Naive thymus-derived CD8-positive, alpha-beta T cell (primary cell): ENCODE measurements around the gene GRAMD1C. TPM values are rescaled to one million over a fixed set of nuclear protein-coding genes. Genes with fewer than 3 reads are reported as not detected.

Experiments
- ATAC-seq, 2 donors: fragments of 150-1000 bp; cut with Tn5 transposase in 1 of 2; sonication (Bioruptor Pico), chemical (Tn5 transposase) in 1 of 2; 1 replicate in 1 of 2; 2 replicates in 1 of 2; pipeline ENCODE4 v1.10.0; 2021; ENCODE audit warnings: mild to moderate bottlenecking in 2 of 2, moderate library complexity in 2 of 2
- POLR2A ChIA-PET: fragments of 350-600 bp; sonication (Branson Sonifier 250); formaldehyde crosslinking; loops from one replicate; lab custom pipeline; 2021; ENCODE audit warnings: antibody characterized with exemption; lab: Charles Lee
- DNase-seq, 10 donors: peaks; one replicate each; pipeline versions ENCODE4 v3.0.0 to v3.0.0-alpha.2; 2020 to 2022
- H3K27ac Mint-ChIP-seq, 10 donors: one replicate each; pipeline ENCODE4 v1.8.0; 2020 to 2022; ENCODE audit warnings: mild to moderate bottlenecking in 10 of 10, mixed read lengths in 10 of 10, moderate library complexity in 4 of 10, inconsistent platforms in 1 of 10
- H3K27me3 Mint-ChIP-seq, 5 donors: one replicate each; pipeline ENCODE4 v1.8.0; 2021 to 2022; ENCODE audit warnings: mixed read lengths in 5 of 5
- H3K36me3 Mint-ChIP-seq, 3 donors: one replicate each; pipeline ENCODE4 v1.8.0; 2020 to 2022; ENCODE audit warnings: mixed read lengths in 3 of 3, mild to moderate bottlenecking in 2 of 3, inconsistent platforms in 1 of 3
- H3K4me1 Mint-ChIP-seq, 4 donors: one replicate each; pipeline ENCODE4 v1.8.0; 2021 to 2022; ENCODE audit warnings: mixed read lengths in 4 of 4
- H3K4me3 Mint-ChIP-seq, 10 donors: one replicate each; pipeline ENCODE4 v1.8.0; 2020 to 2022; ENCODE audit warnings: mild to moderate bottlenecking in 10 of 10, mixed read lengths in 10 of 10, moderate library complexity in 6 of 10, inconsistent platforms in 1 of 10
- H3K9me3 Mint-ChIP-seq, 9 donors: one replicate each; pipeline ENCODE4 v1.8.0; 2020 to 2022; ENCODE audit warnings: mixed read lengths in 9 of 9, mild to moderate bottlenecking in 3 of 9, inconsistent platforms in 1 of 9, moderate library complexity in 1 of 9
- polyA plus RNA-seq, 3 donors: library from polyadenylated mRNA; unstranded; fragments of 300-500 nt; fragmentation: Illumina TruSeq; gene quantifications; one replicate each; pipeline ENCODE4 v1.2.3, GENCODE V29; 2021
- total RNA-seq, 8 experiments: library from RNA in 2 of 8; stranded (reverse) in 2 of 8; gene quantifications; one replicate each; pipeline ENCODE4 v1.2.3 and lab custom pipeline; 2021 to 2026

GRAMD1C gene
- total and polyA plus RNA-seq, 5 experiments from 2014 or later = 0.37 to 2.1 (median 0.60) TPM; not detected in 1

DNA sequence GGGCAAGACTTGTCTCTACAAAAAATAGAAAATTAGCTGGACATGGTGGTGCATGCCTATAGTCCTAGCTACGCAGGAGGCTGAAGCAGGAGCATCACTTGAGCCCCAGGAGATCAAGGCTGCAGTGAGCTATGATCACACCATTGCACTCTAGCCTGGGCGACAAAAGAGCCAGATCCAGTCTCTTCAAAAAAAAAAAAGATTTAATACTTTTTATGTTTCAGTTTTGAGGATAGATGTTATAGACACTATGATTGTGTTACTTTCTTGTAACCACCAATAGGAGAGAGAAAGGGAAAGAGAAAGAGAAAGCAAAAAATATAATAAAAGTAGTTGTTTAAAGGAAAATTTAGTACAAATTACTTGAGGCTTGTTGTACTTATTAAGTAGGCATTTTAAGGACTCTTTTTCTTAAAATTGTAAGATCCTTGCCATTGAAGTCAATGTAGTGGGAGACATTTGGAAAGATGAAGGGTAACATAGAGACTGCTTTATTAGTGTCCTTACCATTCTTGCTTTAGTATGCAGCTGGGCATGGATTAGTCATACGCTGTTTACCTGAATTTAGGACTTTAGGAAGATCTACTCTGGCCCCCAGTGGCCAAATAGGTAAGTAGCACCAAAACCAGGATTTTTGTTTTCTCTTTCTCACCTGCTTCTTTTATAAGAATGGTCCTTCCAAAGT lies 74.1 kb downstream of the GRAMD1C start:
- H3K27me3 Mint-ChIP-seq = no peaks in the 10 kb centered on the region
- no peaks in the 10 kb centered on the region for H3K9me3 Mint-ChIP-seq
- peak overlapping the region in 7 of 10 donors; percentile 14 to 73 (median 28) for H3K27ac Mint-ChIP-seq
- H3K36me3 Mint-ChIP-seq = no peaks in the 10 kb centered on the region
- H3K4me3 Mint-ChIP-seq = peak overlapping the region in 8 of 10 donors; percentile 10 to 74 (median 40)
- peaks cover 0 to 7% (median 3%) of the 10 kb centered on the region in 4 donors for H3K4me1 Mint-ChIP-seq
- ATAC-seq = peak; percentile 83 to 97
- POLR2A ChIA-PET = no interaction called here
- peak in 6 of 10 donors; percentile 4 to 52 (median 30) for DNase-seq

DNA sequence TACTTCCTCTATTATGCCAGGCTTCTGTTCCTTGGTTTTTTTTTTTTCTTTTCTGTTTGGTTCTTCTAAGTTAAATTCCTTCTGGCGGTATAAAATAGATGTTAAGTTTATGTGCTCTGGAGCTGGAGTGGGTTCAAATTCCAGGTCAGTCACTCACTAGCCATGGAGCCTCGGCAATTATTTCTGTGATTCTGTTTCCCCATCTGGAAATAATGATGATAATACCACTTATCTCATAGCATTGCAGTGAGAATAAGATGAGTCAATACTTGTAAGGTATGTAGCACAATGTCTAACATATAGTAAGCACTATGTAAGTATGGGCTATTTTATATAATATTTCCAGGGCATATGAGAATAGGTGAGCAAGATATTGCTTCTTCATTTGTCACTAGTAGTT lies 76.1 kb downstream of the GRAMD1C start:
- DNase-seq = no peak
- ATAC-seq = no peak
- Mint-ChIP-seq H3K9me3 (no peaks in the 10 kb centered on the region), H3K36me3 (no peaks in the 10 kb centered on the region), H3K27ac (no peak overlapping the region), H3K4me3 (no peak overlapping the region), H3K4me1 (peaks cover 0 to 7% (median 3%) of the 10 kb centered on the region in 4 donors), H3K27me3 (no peaks in the 10 kb centered on the region)
- POLR2A ChIA-PET = no interaction called here

DNA sequence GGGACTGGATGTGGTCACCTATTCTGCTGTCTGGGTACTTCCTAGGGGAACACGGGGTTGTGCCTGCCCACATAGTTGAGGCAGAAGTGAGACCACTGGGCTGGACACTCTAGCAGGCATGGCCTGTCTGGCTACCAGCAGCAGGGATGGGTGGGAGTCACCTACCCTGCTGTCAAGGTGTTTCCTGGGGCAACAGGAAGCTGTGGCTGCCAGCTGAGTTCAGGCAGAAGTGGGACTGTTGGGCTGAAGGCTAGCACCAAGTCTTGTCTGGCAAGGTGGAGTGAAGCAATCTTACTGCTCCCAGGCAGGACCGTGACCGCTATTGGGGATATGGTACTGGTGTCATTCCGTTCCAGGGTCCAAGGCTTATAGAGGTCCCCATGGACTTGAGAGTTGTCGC lies 89.0 kb downstream of the GRAMD1C start:
- Mint-ChIP-seq H3K27me3 (peaks cover 4 to 24% (median 11%) of the 10 kb centered on the region in 5 donors), H3K4me1 (peaks cover 0 to 6% (median 3%) of the 10 kb centered on the region in 4 donors), H3K9me3 (peaks cover 14 to 33% (median 24%) of the 10 kb centered on the region in 9 donors), H3K27ac (no peak overlapping the region), H3K4me3 (no peak overlapping the region), H3K36me3 (peaks cover 5 to 21% (median 16%) of the 10 kb centered on the region in 3 donors)
- ATAC-seq (peak in 1 of 2 donors; percentile 25), DNase-seq (no peak)
- POLR2A ChIA-PET = no interaction called here

- POLR2A ChIA-PET = no interaction called here
- Mint-ChIP-seq H3K27me3 (peaks cover 5 to 28% (median 16%) of the 10 kb centered on the region in 5 donors), H3K36me3 (no peaks in the 10 kb centered on the region), H3K4me1 (peaks cover 6 to 19% (median 9%) of the 10 kb centered on the region in 4 donors), H3K4me3 (peak overlapping the region; percentile 68 to 92 (median 87)), H3K27ac (peak overlapping the region in 6 of 10 donors; percentile 29 to 92 (median 68)), H3K9me3 (no peaks in the 10 kb centered on the region)
- ATAC-seq (no peak), DNase-seq (no peak)
Measured at GRCh38 chr3:113946831-113947230, 108.2 kb downstream of the GRAMD1C start.

DNA sequence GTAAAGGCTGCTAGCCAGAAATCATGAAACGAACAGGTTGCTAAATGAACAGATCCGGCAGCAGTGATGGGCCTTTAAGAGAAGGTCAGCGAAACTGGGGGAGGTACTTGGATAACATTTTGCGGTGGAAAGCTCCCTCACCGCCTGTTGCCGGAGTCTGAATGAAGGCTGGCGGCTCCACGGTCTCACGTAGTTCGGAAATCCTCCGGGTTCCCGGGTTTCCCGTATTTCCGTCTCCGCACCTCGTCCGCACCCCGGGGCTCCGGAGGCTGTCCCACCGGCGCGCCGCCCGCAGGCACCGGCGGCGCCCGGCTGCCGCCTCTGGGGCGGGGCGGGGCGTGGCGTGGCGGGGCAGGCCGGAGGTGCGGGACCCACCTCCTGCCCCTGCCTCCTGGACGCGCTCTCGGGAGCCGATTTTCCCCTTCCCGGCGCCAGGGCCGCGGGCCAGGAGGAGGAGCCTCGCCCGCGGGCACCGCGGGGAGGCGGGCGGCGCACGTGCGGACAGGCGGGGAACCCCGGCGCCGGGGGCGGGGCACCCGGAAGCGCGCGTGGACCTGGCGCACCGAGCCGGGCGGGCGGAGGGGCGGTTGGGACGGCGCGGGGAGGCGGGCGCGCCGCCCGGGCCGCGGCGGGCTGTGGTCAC lies 108.9 kb downstream of the GRAMD1C start, which contains the start of gene ZDHHC23:
Gene ZDHHC23, plus strand, starts transcription at position 642 of the 643 bp plus-strand sequence. CDS start 790 bp downstream, outside the sequence.
- no peaks in the 10 kb centered on the region for H3K36me3 Mint-ChIP-seq
- peaks cover 5 to 24% (median 16%) of the 10 kb centered on the region in 5 donors for H3K27me3 Mint-ChIP-seq
- H3K4me1 Mint-ChIP-seq = peaks cover 6 to 19% (median 9%) of the 10 kb centered on the region in 4 donors
- ATAC-seq = peak; percentile 86 to 88
- H3K4me3 Mint-ChIP-seq = peak within 1 kb of the TSS; percentile 70 to 92 (median 87)
- peak; percentile 31 to 76 (median 70) for DNase-seq
- no peaks in the 10 kb centered on the region for H3K9me3 Mint-ChIP-seq
- peak within 1 kb of the TSS in 9 of 10 donors; percentile 7 to 92 (median 71) for H3K27ac Mint-ChIP-seq
- POLR2A ChIA-PET = no interaction called here

DNA sequence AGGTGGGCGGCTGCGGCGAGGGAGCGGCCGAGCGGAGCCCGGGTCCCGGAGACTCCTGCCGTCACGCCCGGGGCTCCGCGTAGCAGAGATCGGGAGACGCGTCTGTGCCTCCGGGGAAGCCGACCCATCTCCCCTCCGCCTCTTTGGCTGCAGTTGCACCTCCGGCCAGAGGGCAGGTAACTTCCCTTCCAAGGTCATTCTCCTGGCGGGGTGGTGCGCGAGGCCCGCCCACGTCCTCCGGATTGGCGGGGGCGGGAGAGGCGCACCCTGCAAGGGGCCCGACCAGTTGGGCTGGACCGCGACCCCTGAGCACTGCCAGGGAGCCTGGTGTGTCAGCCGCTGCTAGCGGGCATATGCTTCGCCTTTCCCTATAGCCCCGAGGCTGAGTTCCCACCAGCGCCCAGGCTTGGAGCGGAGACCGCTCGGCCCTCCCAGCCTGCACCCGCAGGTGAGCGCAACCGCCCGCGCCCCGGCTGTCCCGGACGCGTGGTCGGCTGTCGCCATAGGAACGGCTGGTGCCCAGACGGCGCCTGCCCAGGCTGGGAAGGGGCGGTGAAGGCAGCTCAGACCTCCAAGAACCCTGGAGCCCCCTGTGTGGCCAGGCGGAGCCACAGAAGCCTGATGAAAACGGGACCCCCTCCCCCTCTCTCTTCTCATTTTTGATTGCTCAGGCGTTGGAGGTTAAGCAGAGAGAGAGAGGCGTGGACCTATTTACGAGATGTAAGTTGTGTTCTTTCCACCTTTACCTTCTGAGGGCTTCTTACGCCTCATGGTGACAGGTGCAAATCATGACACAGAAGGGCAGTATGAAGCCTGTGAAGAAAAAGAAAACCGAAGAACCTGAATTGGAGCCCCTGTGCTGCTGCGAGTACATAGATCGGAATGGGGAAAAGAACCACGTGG lies 109.7 kb downstream of the GRAMD1C start:
- Mint-ChIP-seq H3K36me3 (no peaks in the 10 kb centered on the region), H3K9me3 (no peaks in the 10 kb centered on the region), H3K4me1 (peaks cover 7 to 20% (median 11%) of the 10 kb centered on the region in 4 donors), H3K27me3 (peaks cover 5 to 16% (median 10%) of the 10 kb centered on the region in 5 donors), H3K4me3 (peak overlapping the region; percentile 64 to 87 (median 73)), H3K27ac (peak overlapping the region in 5 of 10 donors; percentile 7 to 78 (median 57))
- POLR2A ChIA-PET = no interaction called here
- ATAC-seq (peak; percentile 35 to 51), DNase-seq (peak in 7 of 10 donors; percentile 7 to 38 (median 28))

- H3K9me3 Mint-ChIP-seq = no peaks in the 10 kb centered on the region
- ATAC-seq = no peak
- H3K4me3 Mint-ChIP-seq = no peak overlapping the region
- no peak overlapping the region for H3K27ac Mint-ChIP-seq
- H3K27me3 Mint-ChIP-seq = peaks cover 0 to 9% (median 2%) of the 10 kb centered on the region in 5 donors
- POLR2A ChIA-PET = no interaction called here
- peaks cover 0 to 7% (median 0%) of the 10 kb centered on the region in 3 donors for H3K36me3 Mint-ChIP-seq
- DNase-seq = no peak
- H3K4me1 Mint-ChIP-seq = peaks cover 9 to 21% (median 19%) of the 10 kb centered on the region in 4 donors
Measured at GRCh38 chr3:113952921-113953320, 114.3 kb downstream of the GRAMD1C start.

- peaks cover 0 to 13% (median 0%) of the 10 kb centered on the region in 3 donors for H3K36me3 Mint-ChIP-seq
- POLR2A ChIA-PET = no interaction called here
- H3K4me1 Mint-ChIP-seq = peaks cover 8 to 19% (median 16%) of the 10 kb centered on the region in 4 donors
- H3K27ac Mint-ChIP-seq = peak overlapping the region in 1 of 10 donors; percentile 73
- no peak for ATAC-seq
- H3K27me3 Mint-ChIP-seq = peaks cover 0 to 9% (median 2%) of the 10 kb centered on the region in 5 donors
- peak overlapping the region in 1 of 10 donors; percentile 49 for H3K4me3 Mint-ChIP-seq
- DNase-seq = no peak
- no peaks in the 10 kb centered on the region for H3K9me3 Mint-ChIP-seq
Measured at GRCh38 chr3:113953677-113954076, 115.1 kb downstream of the GRAMD1C start.

GRCh38 chr3:113954091-113954685 lies 115.6 kb downstream of the GRAMD1C start:
- Mint-ChIP-seq H3K27me3 (peaks cover 0 to 9% (median 2%) of the 10 kb centered on the region in 5 donors), H3K36me3 (peaks cover 0 to 18% (median 0%) of the 10 kb centered on the region in 3 donors), H3K4me1 (peaks cover 5 to 14% (median 12%) of the 10 kb centered on the region in 4 donors), H3K9me3 (no peaks in the 10 kb centered on the region), H3K4me3 (no peak overlapping the region), H3K27ac (peak overlapping the region in 1 of 10 donors; percentile 73)
- ATAC-seq = no peak
- POLR2A ChIA-PET = no interaction called here
- no peak for DNase-seq

- Mint-ChIP-seq H3K4me3 (no peak overlapping the region), H3K36me3 (peaks cover 0 to 8% (median 3%) of the 10 kb centered on the region in 3 donors), H3K9me3 (peaks cover 0 to 9% (median 2%) of the 10 kb centered on the region in 9 donors), H3K4me1 (peaks cover 0 to 7% (median 3%) of the 10 kb centered on the region in 4 donors), H3K27ac (no peak overlapping the region), H3K27me3 (no peaks in the 10 kb centered on the region)
- no peak for DNase-seq
- ATAC-seq = no peak
- POLR2A ChIA-PET = no interaction called here
Measured at GRCh38 chr3:113963879-113964278, 125.3 kb downstream of the GRAMD1C start.

GRCh38 chr3:113966172-113966571 lies 127.6 kb downstream of the GRAMD1C start:
- ATAC-seq = no peak
- POLR2A ChIA-PET = no interaction called here
- Mint-ChIP-seq H3K27ac (no peak overlapping the region), H3K9me3 (peaks cover 0 to 20% (median 5%) of the 10 kb centered on the region in 9 donors), H3K4me1 (peaks cover 0 to 7% (median 3%) of the 10 kb centered on the region in 4 donors), H3K4me3 (no peak overlapping the region), H3K36me3 (peaks cover 0 to 5% (median 3%) of the 10 kb centered on the region in 3 donors), H3K27me3 (no peaks in the 10 kb centered on the region)
- no peak for DNase-seq
